Kidney (tissue), 14 donors: Measurements from ENCODE around the gene NARS2. TPM values are rescaled to one million over a fixed set of nuclear protein-coding genes. Genes with fewer than 3 reads are reported as not detected.

ENCODE experiments used
- DNase-seq, 5 donors: peaks; one replicate each; pipeline ENCODE4 v3.0.0-alpha.2; 2013 to 2020
- FAIRE-seq: peaks from 2 replicates; lab custom pipeline; 2012; peaks lifted over from hg19 to GRCh38; lab: Jason Lieb, UNC
- H3K27ac ChIP-seq, 2 donors: one replicate each; pipeline ENCODE4 v1.7.0; 2013; ENCODE audit warnings: low read depth in 2 of 2, low read length in 2 of 2, inconsistent platforms in 1 of 2
- H3K27me3 ChIP-seq: one replicate; pipeline ENCODE4 v1.7.1; 2013; ENCODE audit warnings: low read length, inconsistent platforms; ENCODE audit not compliant: control insufficient read depth, insufficient read depth
- H3K36me3 ChIP-seq, 3 donors: one replicate each; pipeline versions ENCODE4 v1.7.0 to v1.7.1; 2013; ENCODE audit warnings: low read length in 3 of 3, control low read depth in 1 of 3, inconsistent platforms in 1 of 3; ENCODE audit not compliant: insufficient read depth in 3 of 3, control insufficient read depth in 2 of 3
- H3K4me1 ChIP-seq, 3 donors: one replicate each; pipeline versions ENCODE4 v1.7.0 to v1.7.1; 2013; ENCODE audit warnings: low read length in 3 of 3, inconsistent platforms in 1 of 3, low read depth in 1 of 3; ENCODE audit not compliant: control insufficient read depth in 2 of 3, insufficient read depth in 2 of 3
- H3K4me3 ChIP-seq, 3 donors: one replicate each; pipeline versions ENCODE4 v1.7.0 to v1.8.1; 2013; ENCODE audit warnings: low read length in 3 of 3, control low read depth in 1 of 3, inconsistent platforms in 1 of 3
- H3K9ac ChIP-seq, 3 donors: one replicate each; pipeline versions ENCODE4 v1.7.0 to v1.7.1; 2013; ENCODE audit warnings: low read length in 3 of 3, control low read depth in 1 of 3, inconsistent platforms in 1 of 3
- H3K9me3 ChIP-seq, 3 donors: one replicate each; pipeline versions ENCODE4 v1.7.0 to v1.7.1; 2013; ENCODE audit warnings: low read length in 3 of 3, control low read depth in 1 of 3, inconsistent platforms in 1 of 3; ENCODE audit not compliant: control insufficient read depth in 2 of 3, insufficient read depth in 1 of 3
- intact Hi-C: fragments of 100-400 bp; cut with DNase I; formaldehyde crosslinking; loops from one replicate; pipeline ENCODE4 v1.11.1; 2022
- polyA plus RNA-seq: library from polyadenylated mRNA; stranded (reverse); fragments of 350-450 nt; fragmentation: Illumina TruSeq; extraction: RNeasy Lipid Tissue Mini Kit (QIAGEN cat#74804); gene quantifications from one replicate; pipeline ENCODE4 v1.2.3, GENCODE V29; 2014; ENCODE audit warnings: low read depth, low replicate concordance; ENCODE audit not compliant: insufficient read depth
- total RNA-seq: library from RNA; stranded (reverse); fragmentation: NEBNext Ultra II Directional; extraction: Animal tissue kit (Norgen Biotek cat#: 25700); gene quantifications from one replicate; pipeline ENCODE4 v1.2.1, GENCODE V29; 2021
- TF ChIP-seq, protein P1 (sequence below): IDR thresholded peaks from 3 replicates; pipeline ENCODE4 v1.5.1; 2012; ENCODE audit warnings: mild to moderate bottlenecking, moderate library complexity, borderline replicate concordance; ENCODE audit not compliant: insufficient read depth; ENCODE audit errors: extremely low read depth
- donor health status: control.
- donor health status: control.
- donor health status: control.
- donor health status: control.
- donor health status: control.
- donor health status: DM: yes; HTN: yes; CAD: no.
- donor health status: Normal renal cell carcinoma (clear cell type).

NARS2 gene
- total and polyA plus RNA-seq, 2 donors from 2014 or later, result 13.0 to 13.2 TPM

DNA sequence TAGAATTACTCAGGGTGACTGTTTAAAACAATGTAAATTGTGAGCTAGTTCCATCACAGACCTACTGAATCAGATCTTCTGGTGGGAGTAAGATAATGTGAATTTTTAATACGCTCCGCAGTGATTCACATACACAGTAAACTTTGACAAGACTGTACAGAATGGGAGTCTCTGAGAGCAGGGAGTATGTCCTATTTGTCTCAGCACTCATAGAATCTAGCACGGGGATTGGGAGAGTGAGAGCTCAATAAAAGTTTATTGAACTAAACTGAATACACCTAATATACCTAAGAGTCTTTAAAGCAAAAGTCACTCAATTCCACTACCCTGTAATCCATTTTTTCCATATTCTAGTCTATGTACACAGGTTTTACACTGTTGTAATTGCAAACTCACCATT, 145.9 kb downstream of the NARS2 start:
- Histone ChIP-seq H3K4me3 (no peak overlapping the region), H3K9ac (no peak overlapping the region), H3K36me3 (no peaks in the 10 kb centered on the region), H3K4me1 (peaks cover 0 to 2% (median 0%) of the 10 kb centered on the region in 3 donors), H3K9me3 (no peaks in the 10 kb centered on the region), H3K27me3 (no peaks in the 10 kb centered on the region), H3K27ac (no peak overlapping the region)
- intact Hi-C loops, result loop anchor here (10.0 kb wide), 1 partner anchor 204 kb away; no protein-coding TSS in a partner anchor
- no peak for FAIRE-seq
- TF ChIP-seq, protein P1, sequence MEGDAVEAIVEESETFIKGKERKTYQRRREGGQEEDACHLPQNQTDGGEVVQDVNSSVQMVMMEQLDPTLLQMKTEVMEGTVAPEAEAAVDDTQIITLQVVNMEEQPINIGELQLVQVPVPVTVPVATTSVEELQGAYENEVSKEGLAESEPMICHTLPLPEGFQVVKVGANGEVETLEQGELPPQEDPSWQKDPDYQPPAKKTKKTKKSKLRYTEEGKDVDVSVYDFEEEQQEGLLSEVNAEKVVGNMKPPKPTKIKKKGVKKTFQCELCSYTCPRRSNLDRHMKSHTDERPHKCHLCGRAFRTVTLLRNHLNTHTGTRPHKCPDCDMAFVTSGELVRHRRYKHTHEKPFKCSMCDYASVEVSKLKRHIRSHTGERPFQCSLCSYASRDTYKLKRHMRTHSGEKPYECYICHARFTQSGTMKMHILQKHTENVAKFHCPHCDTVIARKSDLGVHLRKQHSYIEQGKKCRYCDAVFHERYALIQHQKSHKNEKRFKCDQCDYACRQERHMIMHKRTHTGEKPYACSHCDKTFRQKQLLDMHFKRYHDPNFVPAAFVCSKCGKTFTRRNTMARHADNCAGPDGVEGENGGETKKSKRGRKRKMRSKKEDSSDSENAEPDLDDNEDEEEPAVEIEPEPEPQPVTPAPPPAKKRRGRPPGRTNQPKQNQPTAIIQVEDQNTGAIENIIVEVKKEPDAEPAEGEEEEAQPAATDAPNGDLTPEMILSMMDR, result no peak
- DNase-seq, result no peak

DNA sequence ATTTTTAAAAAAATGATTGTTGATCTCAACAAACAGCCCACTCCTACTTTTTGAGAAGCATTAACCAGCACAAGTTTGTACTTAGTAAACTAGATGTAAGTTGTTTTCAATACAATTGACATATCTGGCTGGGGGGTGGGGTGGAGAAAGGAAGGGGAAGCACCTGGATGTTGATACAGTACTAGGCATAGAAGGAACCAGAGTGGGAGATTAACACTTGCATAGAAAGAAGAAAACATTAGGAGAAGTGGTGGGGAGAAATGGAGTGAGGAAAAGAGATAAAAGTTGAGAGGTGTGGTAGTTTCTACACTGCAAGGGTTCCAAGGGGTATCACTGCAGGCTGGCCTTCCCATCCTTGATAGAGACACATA, 146.4 kb downstream of the NARS2 start:
- no peak overlapping the region for H3K9ac ChIP-seq
- intact Hi-C loops, result loop anchor here (10.0 kb wide), 1 partner anchor 203 kb away; no protein-coding TSS in a partner anchor
- H3K9me3 ChIP-seq, result no peaks in the 10 kb centered on the region
- no peaks in the 10 kb centered on the region for H3K36me3 ChIP-seq
- DNase-seq (no peak), FAIRE-seq (no peak)
- no peak overlapping the region for H3K27ac ChIP-seq
- no peak overlapping the region for H3K4me3 ChIP-seq
- TF ChIP-seq, protein P1, result no peak
- H3K27me3 ChIP-seq, result no peaks in the 10 kb centered on the region
- peaks cover 0 to 2% (median 0%) of the 10 kb centered on the region in 3 donors for H3K4me1 ChIP-seq

DNA sequence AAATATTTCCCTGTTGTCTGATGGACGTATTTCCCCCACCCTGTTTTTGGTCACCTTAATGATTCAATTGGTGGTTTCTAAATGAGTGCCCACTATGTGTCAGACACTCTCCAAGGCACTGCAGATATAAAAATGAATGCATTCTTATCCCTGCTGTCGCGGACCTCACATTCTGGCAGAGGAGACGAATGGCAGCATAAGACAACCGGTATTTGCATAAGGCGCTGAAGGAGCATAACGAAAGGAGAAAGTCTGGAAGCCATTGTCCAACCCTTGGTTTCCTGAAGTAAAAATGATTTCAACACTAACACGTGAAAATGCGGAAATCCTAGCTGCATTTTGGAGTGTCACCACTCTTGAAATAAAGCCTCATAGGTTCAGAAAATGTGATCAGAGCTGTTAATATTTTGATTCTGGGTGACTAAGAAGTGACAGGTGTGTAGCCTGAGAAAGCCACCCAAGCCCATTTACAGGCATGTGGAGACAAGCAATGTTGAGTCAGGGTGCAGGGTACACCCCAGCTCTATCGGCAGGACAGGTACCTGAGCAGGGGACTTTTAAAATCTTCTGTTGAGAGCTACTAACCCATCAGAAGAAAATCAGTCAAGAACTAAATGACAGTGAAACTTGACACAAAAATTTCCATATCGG, 146.9 kb downstream of the NARS2 start:
- Histone ChIP-seq H3K36me3 (no peaks in the 10 kb centered on the region), H3K9ac (no peak overlapping the region), H3K27me3 (no peaks in the 10 kb centered on the region), H3K4me1 (peaks cover 0 to 2% (median 0%) of the 10 kb centered on the region in 3 donors), H3K9me3 (no peaks in the 10 kb centered on the region), H3K27ac (no peak overlapping the region), H3K4me3 (no peak overlapping the region)
- intact Hi-C loops, result loop anchor here (10.0 kb wide), 1 partner anchor 203 kb away; no protein-coding TSS in a partner anchor
- DNase-seq (no peak), FAIRE-seq (no peak)
- TF ChIP-seq, protein P1, result no peak
